HepG2 (cell line): ENCODE measurements around the gene EXO1. TPM values are rescaled to one million over a fixed set of nuclear protein-coding genes. Genes with fewer than 3 reads are reported as not detected.

Experiments used
- ATAC-seq: fragments of 200-7000 bp; cut with Tn5 transposase; 3 replicates; pipeline ENCODE4 v1.9.1; 2020; ENCODE audit warnings: mild to moderate bottlenecking, moderate library complexity
- BruUV-seq: library from RNA; stranded (reverse); fragments of 400-500 nt; replicated peaks from 2 replicates; lab custom pipeline; 2021; lab: Mats Ljungman, UMichigan
- CTCF ChIA-PET: fragments of 300-600 bp; formaldehyde crosslinking; extraction: SDS; loops from one replicate; lab custom pipeline; 2021; ENCODE audit warnings: low total read pairs, inconsistent platforms, low intra/inter-chr PET ratio; lab: Yijun Ruan, JAX
- POLR2A ChIA-PET: fragments of 350-600 bp; sonication (Branson Sonifier 250); formaldehyde crosslinking; loops from one replicate; lab custom pipeline; 2020; ENCODE audit warnings: antibody characterized with exemption, inconsistent platforms; lab: Yijun Ruan, JAX
- DNase-seq: peaks from one replicate; pipeline ENCODE4 v3.0.0-alpha.2; 2015; ENCODE audit warnings: low spot score
- FAIRE-seq: peaks from 3 replicates; lab custom pipeline; 2011; peaks lifted over from hg19 to GRCh38; lab: Jason Lieb, UNC
- H2AFZ ChIP-seq: one replicate; pipeline ENCODE4 v1.6.1; 2011; ENCODE audit warnings: low read length, inconsistent platforms
- H3K27ac ChIP-seq: fragments of 300-600 bp; 3 replicates; pipeline ENCODE4 v1.8.0; 2011; ENCODE audit warnings: mixed run types, mild to moderate bottlenecking, mixed read lengths, low read length, inconsistent platforms; ENCODE audit not compliant: insufficient read depth; ENCODE audit errors: extremely low read length
- H3K27me3 ChIP-seq, 2 experiments: fragments of 200-600 bp in 1 of 2; 2 replicates in 1 of 2; 3 replicates in 1 of 2; pipeline versions ENCODE4 v1.6.0 to v1.8.0; 2011; ENCODE audit warnings: low read length in 2 of 2, mild to moderate bottlenecking in 2 of 2, moderate library complexity in 2 of 2, inconsistent platforms in 1 of 2; ENCODE audit not compliant: insufficient read depth in 2 of 2, control insufficient read depth in 1 of 2
- H3K36me3 ChIP-seq, 2 experiments: fragments of 200-600 bp in 1 of 2; replicated peaks in 1 of 2; 2 replicates in 1 of 2; 3 replicates in 1 of 2; pipeline versions ENCODE4 v1.5.1 to v1.8.0; 2011; ENCODE audit warnings: low read length in 2 of 2, inconsistent platforms in 1 of 2; ENCODE audit not compliant: insufficient read depth in 2 of 2, control insufficient read depth in 1 of 2
- H3K4me1 ChIP-seq: 2 replicates; pipeline ENCODE4 v1.5.1; 2012; ENCODE audit warnings: low read length, inconsistent platforms; ENCODE audit not compliant: insufficient read depth
- H3K4me2 ChIP-seq: 2 replicates; pipeline ENCODE4 v1.6.0; 2011; ENCODE audit warnings: low read depth, low read length, inconsistent platforms
- H3K4me3 ChIP-seq, 3 experiments: fragments of 200-600 bp in 1 of 3; sonication (generic), shearing (Covaris generic) in 1 of 3; replicated peaks in 1 of 3; 2 replicates each; pipeline ENCODE4 v1.5.1; 2011 to 2016; ENCODE audit warnings: low read length in 3 of 3, inconsistent platforms in 2 of 3, low read depth in 2 of 3, mild to moderate bottlenecking in 2 of 3, control low read depth in 1 of 3, mixed read lengths in 1 of 3; ENCODE audit not compliant: insufficient read depth in 1 of 3
- H3K79me2 ChIP-seq: one replicate; pipeline ENCODE4 v1.6.1; 2011; ENCODE audit warnings: low read length, inconsistent platforms; ENCODE audit not compliant: insufficient read depth
- H3K9ac ChIP-seq: 2 replicates; pipeline ENCODE4 v1.6.0; 2011; ENCODE audit warnings: mild to moderate bottlenecking, low read depth, low read length, inconsistent platforms; ENCODE audit not compliant: insufficient read depth
- H3K9me3 ChIP-seq: 2 replicates; pipeline ENCODE4 v1.5.1; 2012; ENCODE audit warnings: mild to moderate bottlenecking, low read length
- H4K20me1 ChIP-seq: 2 replicates; pipeline ENCODE4 v1.6.0; 2011; ENCODE audit warnings: inconsistent platforms, mild to moderate bottlenecking, low read length, moderate library complexity; ENCODE audit not compliant: insufficient read depth
- ATF5 ChIP-seq: sonication (generic); formaldehyde crosslinking; IDR thresholded peaks from 2 replicates; pipeline ENCODE4 v1.4.0; 2020; ENCODE audit warnings: mild to moderate bottlenecking, low read depth, missing genetic modification reagents
- HMGA1 ChIP-seq: sonication (generic); formaldehyde crosslinking; conservative IDR thresholded peaks from 2 replicates; pipeline ENCODE4 v1.4.0; 2020; ENCODE audit warnings: missing genetic modification reagents
- HNRNPK ChIP-seq: fragments of 200-400 bp; formaldehyde crosslinking; IDR thresholded peaks from 2 replicates; pipeline ENCODE4 v1.6.1; 2018; ENCODE audit warnings: low read length, low read depth, moderate library complexity, mild to moderate bottlenecking; ENCODE audit not compliant: poor library complexity, severe bottlenecking
- MTF1 ChIP-seq: sonication (generic); formaldehyde crosslinking; IDR thresholded peaks from 2 replicates; pipeline ENCODE4 v1.5.0; 2020; ENCODE audit warnings: missing genetic modification reagents
- MXD4 ChIP-seq: IDR thresholded peaks from 2 replicates; pipeline ENCODE4 v1.6.1; 2016; ENCODE audit warnings: mild to moderate bottlenecking, missing biosample characterization, missing genetic modification reagents
- PBX2 ChIP-seq: IDR thresholded peaks from 2 replicates; pipeline ENCODE4 v1.6.1; 2016; ENCODE audit warnings: control low read depth
- PHF8 ChIP-seq: sonication (generic); formaldehyde crosslinking; IDR thresholded peaks from 2 replicates; pipeline ENCODE4 v1.5.0; 2020; ENCODE audit warnings: missing genetic modification reagents
- ZNF180 ChIP-seq: sonication (generic); formaldehyde crosslinking; IDR thresholded peaks from 2 replicates; pipeline ENCODE4 v1.4.0; 2020; ENCODE audit warnings: low read depth, missing genetic modification reagents, borderline replicate concordance
- ZNF230 ChIP-seq: sonication (generic); formaldehyde crosslinking; IDR thresholded peaks from 2 replicates; pipeline ENCODE4 v1.4.0; 2020; ENCODE audit warnings: mild to moderate bottlenecking, missing genetic modification reagents
- ZNF75D ChIP-seq: sonication (generic); formaldehyde crosslinking; IDR thresholded peaks from 2 replicates; pipeline ENCODE4 v1.8.1; 2023; ENCODE audit warnings: missing genetic modification reagents, mild to moderate bottlenecking, borderline replicate concordance
- WGBS: methylation state at CpG from one replicate; pipeline ENCODE4 v1.1.6; 2017; ENCODE audit warnings: low lambda C conversion rate; 5-methylcytosine and 5-hydroxymethylcytosine counted together
- in situ Hi-C: cut with HindIII; loops from 2 replicates; pipeline ENCODE4 v1.10.0; 2017; ENCODE audit warnings: low pct_unique_long_range_greater_than_20kb; ENCODE audit not compliant: extremely low pct_ligation_motif_present
- intact Hi-C: fragments of 100-400 bp; cut with micrococcal nuclease; formaldehyde crosslinking; loops from one replicate; pipeline ENCODE4 v1.10.0; 2022; ENCODE audit not compliant: unreplicated experiment
- polyA plus RNA-seq, 8 experiments: library from polyadenylated mRNA; depleted of rRNA in 3 of 8; stranded (reverse) in 7 of 8; unstranded in 1 of 8; fragments of >200 nt; fragmentation: Illumina TruSeq in 4 of 8; extraction: Trizol in 4 of 8; gene quantifications; 2 replicates each; pipeline versions ENCODE4 v1.2.1 to v1.2.3, GENCODE V29; 2011 to 2016; ENCODE audit warnings: low read depth in 4 of 8, missing spikeins in 1 of 8, mixed read lengths in 1 of 8; ENCODE audit not compliant: insufficient read depth in 1 of 8
- total RNA-seq, 5 experiments: library from RNA; depleted of rRNA; stranded (reverse); fragments of >200 nt; fragmentation: Illumina TruSeq; extraction: Trizol; gene quantifications; 2 replicates each; pipeline ENCODE4 v1.2.3, GENCODE V29; 2016; ENCODE audit warnings: low read depth in 1 of 5
- TF ChIP-seq, protein P1 (sequence below): sonication (generic); formaldehyde crosslinking; IDR thresholded peaks from 2 replicates; pipeline ENCODE4 v1.5.0; 2020; ENCODE audit warnings: mild to moderate bottlenecking, missing genetic modification reagents, borderline replicate concordance
- TF ChIP-seq, protein P2 (sequence below): sonication (generic); formaldehyde crosslinking; IDR thresholded peaks from 2 replicates; pipeline ENCODE4 v1.8.0; 2022; ENCODE audit warnings: mild to moderate bottlenecking, missing genetic modification reagents, moderate library complexity

EXO1 gene
- total and polyA plus RNA-seq, 2 of the 13 experiments (the other 11 are each of a cell fraction or from before 2014, with no cell fraction given), result 3.2 to 26.1 TPM

DNA sequence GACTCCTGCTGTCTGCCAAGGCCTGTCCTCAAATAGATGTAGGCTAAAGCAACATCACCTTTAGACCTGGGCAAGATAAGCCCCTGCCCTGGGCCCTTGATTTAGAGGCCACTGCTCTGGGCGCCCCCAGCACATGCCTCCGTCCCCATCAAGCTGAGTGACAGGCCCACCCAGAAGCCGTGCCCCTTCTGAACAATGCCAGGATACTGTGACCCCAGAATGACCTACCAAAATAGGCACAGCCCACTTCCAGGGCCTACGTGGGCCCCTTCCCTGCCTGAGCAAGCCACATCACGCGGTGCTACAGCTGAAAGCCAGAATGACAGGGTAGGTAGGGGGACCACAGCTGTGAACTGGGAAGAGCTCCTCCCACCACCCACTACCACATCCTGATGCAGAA, 84.8 kb downstream of the EXO1 start:
- ATAC-seq (peak; percentile 65), FAIRE-seq (no peak), DNase-seq (no peak)
- H3K4me3 ChIP-seq, result no peak overlapping the region
- in situ Hi-C loops (no loop called here), intact Hi-C loops (no loop called here)
- WGBS, result no CpG with 5 or more reads among the region's 6 CpGs
- BruUV-seq, result no TSS peak
- H3K36me3 ChIP-seq, result no peaks in the 10 kb centered on the region
- TF ChIP-seq PHF8 (CRISPR knock-in tag) (no peak), PBX2 (CRISPR knock-in tag) (no peak), HMGA1 (CRISPR knock-in tag) (no peak), ATF5 (no peak), MTF1 (no peak), MXD4 (no peak), ZNF180 (CRISPR knock-in tag) (no peak), HNRNPK (no peak), ZNF230 (CRISPR knock-in tag) (no peak), ZNF75D (CRISPR knock-in tag) (no peak)
- TF ChIP-seq, protein P1, sequence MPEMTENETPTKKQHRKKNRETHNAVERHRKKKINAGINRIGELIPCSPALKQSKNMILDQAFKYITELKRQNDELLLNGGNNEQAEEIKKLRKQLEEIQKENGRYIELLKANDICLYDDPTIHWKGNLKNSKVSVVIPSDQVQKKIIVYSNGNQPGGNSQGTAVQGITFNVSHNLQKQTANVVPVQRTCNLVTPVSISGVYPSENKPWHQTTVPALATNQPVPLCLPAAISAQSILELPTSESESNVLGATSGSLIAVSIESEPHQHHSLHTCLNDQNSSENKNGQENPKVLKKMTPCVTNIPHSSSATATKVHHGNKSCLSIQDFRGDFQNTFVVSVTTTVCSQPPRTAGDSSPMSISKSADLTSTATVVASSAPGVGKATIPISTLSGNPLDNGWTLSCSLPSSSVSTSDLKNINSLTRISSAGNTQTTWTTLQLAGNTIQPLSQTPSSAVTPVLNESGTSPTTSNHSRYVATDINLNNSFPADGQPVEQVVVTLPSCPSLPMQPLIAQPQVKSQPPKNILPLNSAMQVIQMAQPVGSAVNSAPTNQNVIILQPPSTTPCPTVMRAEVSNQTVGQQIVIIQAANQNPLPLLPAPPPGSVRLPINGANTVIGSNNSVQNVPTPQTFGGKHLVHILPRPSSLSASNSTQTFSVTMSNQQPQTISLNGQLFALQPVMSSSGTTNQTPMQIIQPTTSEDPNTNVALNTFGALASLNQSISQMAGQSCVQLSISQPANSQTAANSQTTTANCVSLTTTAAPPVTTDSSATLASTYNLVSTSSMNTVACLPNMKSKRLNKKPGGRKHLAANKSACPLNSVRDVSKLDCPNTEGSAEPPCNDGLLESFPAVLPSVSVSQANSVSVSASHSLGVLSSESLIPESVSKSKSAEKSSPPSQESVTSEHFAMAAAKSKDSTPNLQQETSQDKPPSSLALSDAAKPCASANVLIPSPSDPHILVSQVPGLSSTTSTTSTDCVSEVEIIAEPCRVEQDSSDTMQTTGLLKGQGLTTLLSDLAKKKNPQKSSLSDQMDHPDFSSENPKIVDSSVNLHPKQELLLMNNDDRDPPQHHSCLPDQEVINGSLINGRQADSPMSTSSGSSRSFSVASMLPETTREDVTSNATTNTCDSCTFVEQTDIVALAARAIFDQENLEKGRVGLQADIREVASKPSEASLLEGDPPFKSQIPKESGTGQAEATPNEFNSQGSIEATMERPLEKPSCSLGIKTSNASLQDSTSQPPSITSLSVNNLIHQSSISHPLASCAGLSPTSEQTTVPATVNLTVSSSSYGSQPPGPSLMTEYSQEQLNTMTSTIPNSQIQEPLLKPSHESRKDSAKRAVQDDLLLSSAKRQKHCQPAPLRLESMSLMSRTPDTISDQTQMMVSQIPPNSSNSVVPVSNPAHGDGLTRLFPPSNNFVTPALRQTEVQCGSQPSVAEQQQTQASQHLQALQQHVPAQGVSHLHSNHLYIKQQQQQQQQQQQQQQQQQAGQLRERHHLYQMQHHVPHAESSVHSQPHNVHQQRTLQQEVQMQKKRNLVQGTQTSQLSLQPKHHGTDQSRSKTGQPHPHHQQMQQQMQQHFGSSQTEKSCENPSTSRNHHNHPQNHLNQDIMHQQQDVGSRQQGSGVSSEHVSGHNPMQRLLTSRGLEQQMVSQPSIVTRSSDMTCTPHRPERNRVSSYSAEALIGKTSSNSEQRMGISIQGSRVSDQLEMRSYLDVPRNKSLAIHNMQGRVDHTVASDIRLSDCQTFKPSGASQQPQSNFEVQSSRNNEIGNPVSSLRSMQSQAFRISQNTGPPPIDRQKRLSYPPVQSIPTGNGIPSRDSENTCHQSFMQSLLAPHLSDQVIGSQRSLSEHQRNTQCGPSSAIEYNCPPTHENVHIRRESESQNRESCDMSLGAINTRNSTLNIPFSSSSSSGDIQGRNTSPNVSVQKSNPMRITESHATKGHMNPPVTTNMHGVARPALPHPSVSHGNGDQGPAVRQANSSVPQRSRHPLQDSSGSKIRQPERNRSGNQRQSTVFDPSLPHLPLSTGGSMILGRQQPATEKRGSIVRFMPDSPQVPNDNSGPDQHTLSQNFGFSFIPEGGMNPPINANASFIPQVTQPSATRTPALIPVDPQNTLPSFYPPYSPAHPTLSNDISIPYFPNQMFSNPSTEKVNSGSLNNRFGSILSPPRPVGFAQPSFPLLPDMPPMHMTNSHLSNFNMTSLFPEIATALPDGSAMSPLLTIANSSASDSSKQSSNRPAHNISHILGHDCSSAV, result no peak
- TF ChIP-seq, protein P2, sequence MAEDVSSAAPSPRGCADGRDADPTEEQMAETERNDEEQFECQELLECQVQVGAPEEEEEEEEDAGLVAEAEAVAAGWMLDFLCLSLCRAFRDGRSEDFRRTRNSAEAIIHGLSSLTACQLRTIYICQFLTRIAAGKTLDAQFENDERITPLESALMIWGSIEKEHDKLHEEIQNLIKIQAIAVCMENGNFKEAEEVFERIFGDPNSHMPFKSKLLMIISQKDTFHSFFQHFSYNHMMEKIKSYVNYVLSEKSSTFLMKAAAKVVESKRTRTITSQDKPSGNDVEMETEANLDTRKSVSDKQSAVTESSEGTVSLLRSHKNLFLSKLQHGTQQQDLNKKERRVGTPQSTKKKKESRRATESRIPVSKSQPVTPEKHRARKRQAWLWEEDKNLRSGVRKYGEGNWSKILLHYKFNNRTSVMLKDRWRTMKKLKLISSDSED (CRISPR knock-in tag), result no peak
- no peak overlapping the region for H3K4me2 ChIP-seq
- no peaks in the 10 kb centered on the region for H4K20me1 ChIP-seq
- H3K27me3 ChIP-seq, result no peaks in the 10 kb centered on the region
- H2AFZ ChIP-seq, result no peak overlapping the region
- ChIA-PET CTCF (no interaction called here), POLR2A (interaction anchor here (1.3 kb wide), 1 partner anchor 14 kb away, joined by 3 read pairs; no protein-coding TSS in a partner anchor)
- H3K79me2 ChIP-seq, result no peaks in the 10 kb centered on the region
- H3K27ac ChIP-seq, result no peak overlapping the region
- no peak overlapping the region for H3K9ac ChIP-seq
- H3K9me3 ChIP-seq, result no peaks in the 10 kb centered on the region
- peaks cover 7% of the 10 kb centered on the region; the same call in 1 of the 2 replicates for H3K4me1 ChIP-seq
